ENCODE data around the gene LRRN4CL.
"Not testable (repeated sequence)": the region's sequence is repeated elsewhere in the genome, so short reads cannot be mapped to it uniquely, and the experiment has no call there.

Gene LRRN4CL

DNA sequence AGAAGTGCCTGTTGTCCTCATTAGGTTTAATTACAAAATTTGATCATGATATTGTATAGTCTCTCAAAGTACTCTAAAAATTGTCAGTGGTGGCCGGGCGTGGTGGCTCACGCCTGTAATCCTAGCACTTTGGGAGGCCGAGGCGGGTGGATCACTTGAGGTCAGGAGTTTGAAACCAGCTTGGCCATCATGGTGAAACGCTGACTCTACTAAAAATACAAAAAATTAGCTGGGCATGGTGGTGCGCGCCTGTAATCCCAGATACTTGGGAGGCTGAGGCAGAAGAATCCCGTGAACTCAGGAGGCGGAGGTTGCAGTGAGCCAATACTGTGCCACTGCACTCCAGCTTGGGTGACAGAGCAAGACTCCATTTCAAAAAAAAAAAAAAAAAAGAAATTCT is 13.9 kb downstream of the LRRN4CL start:
- DNase-seq, result not testable (repeated sequence)

DNA sequence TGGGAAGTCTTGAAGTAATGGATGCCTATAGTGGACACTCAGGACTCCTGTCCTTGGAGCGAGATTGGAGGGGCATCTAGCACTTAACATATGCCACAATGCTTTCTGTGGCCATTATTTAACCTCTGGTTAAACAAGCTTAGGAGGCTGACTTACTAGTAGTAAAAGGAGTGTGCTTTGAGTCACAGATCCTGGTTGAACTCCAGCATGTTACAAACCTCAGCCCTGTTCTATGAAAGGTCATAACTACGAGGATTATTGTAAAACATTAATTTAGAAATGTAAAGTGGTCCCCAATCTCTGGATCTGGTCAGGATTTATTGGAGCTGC is 16.2 kb downstream of the LRRN4CL start:
- no peak for DNase-seq

DNA sequence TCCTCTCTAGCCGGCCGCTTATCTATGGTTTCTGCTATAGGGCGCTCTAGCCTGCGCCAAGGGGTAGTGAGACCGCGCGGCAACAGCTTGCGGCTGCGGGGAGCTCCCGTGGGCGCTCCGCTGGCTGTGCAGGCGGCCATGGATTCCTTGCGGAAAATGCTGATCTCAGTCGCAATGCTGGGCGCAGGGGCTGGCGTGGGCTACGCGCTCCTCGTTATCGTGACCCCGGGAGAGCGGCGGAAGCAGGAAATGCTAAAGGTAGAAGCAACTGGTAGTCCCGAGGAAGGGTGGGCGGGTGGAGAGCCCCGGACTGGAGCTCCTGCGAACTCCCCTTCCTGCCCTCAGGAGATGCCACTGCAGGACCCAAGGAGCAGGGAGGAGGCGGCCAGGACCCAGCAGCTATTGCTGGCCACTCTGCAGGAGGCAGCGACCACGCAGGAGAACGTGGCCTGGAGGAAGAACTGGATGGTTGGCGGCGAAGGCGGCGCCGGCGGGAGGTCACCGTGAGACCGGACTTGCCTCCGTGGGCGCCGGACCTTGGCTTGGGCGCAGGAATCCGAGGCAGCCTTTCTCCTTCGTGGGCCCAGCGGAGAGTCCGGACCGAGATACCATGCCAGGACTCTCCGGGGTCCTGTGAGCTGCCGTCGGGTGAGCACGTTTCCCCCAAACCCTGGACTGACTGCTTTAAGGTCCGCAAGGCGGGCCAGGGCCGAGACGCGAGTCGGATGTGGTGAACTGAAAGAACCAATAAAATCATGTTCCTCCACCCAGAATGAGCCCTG is 17.5 kb downstream of the LRRN4CL start, which contains the start of the genes LBHD1 and UQCC3:
LBHD1 (minus strand) TSS at position 660 of the 782 bp plus-strand sequence. CDS start 2,236 bp downstream, outside the sequence.
UQCC3 (plus strand) TSS at position 66 of the 782 bp plus-strand sequence; CDS start at position 139, 73 bp downstream.
- peak; percentile 85 for DNase-seq

DNA sequence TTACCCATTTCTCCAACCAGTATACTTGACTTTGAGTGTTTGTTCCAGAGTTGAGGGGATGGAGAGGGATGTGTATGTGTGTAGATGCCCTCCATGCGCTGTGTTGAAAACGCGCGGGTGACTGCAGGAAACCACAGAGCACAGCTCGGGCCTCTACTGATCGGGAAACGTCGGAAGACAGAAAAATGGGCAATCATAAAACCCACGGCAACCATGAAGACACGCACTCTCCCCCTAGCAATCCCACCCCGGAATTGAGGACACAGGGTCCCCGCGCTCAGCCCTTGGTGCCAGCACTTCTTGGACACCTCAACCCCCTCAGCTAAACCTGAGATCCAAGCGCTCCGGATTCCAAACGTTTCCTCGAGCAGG is 18.1 kb downstream of the LRRN4CL start:
- peak; percentile 85 for DNase-seq

GRCh38 chr11:62669420-62670161 is 19.7 kb downstream of the LRRN4CL start:
- DNase-seq, result no peak

GRCh38 chr11:62667460-62667859 is 21.9 kb downstream of the LRRN4CL start:
- DNase-seq, result no peak

- DNase-seq, result no peak
Observed at GRCh38 chr11:62666259-62666926, 22.9 kb downstream of the LRRN4CL start.

GRCh38 chr11:62665599-62666258 is 23.6 kb downstream of the LRRN4CL start:
- peak; percentile 75 for DNase-seq

- peak; percentile 86 for DNase-seq
Observed at GRCh38 chr11:62665075-62665598, 24.2 kb downstream of the LRRN4CL start, which contains the start of the genes C11orf98 and CSKMT. TSS of gene C11orf98 (minus strand) at chr11:62665210. CDS start at chr11:62665169, 41 bp downstream. TSS of gene CSKMT (plus strand) at chr11:62665312. CDS start at chr11:62665880, 568 bp downstream.

GRCh38 chr11:62664405-62665074 is 24.8 kb downstream of the LRRN4CL start:
- peak; percentile 74 for DNase-seq

DNA sequence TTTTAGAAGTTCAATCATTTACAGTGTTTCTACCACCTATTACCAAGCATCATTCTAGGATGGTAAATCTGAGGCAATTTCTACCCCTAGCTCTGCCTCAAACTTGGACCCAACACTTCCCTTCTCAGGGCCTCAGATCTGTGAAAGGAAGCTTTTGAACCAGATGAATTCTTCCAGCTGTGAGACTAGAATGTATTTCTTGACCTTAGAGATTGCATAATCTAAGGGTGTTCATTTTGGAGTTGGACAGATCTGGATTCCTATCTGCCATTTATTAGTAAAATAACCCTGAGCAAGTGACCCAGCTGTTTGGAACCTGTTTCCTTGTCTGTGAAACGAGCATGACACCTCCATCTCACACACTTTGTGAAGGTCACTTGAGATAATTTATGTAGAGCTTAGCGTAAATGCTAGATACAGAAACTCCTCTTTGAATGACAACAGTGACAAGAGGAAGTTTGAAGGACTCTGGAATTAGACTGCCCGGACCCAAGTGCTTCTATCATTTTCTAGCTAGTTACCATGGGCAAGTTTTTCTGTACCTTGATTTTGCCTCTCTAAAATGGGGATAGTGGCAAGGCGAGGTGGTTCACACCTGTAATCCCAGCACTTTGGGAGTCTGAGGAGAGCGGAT is 32.4 kb downstream of the LRRN4CL start:
- DNase-seq, result no peak

DNA sequence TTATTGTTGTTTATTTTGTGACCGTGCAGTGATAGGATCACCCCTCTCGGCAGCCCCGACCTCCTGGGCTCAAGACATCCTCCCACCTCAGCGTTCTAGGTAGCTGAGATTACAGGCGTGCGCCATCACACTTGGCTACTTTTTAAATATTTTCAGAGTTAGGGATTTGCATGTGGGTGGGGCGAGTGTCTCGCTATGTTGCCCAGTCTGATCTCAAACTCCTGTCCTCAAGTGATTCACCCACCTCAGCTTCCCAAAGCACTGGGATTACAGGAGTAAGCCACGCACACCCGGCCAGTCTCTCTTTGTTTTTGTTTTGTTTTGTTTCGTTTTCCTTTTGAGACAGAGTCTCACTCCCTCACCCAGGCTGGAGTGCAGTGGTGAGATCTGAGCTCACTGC is 35.0 kb downstream of the LRRN4CL start:
- no peak for DNase-seq

GRCh38 chr11:62652161-62653006 is 36.9 kb downstream of the LRRN4CL start:
- DNase-seq, result no peak

DNA sequence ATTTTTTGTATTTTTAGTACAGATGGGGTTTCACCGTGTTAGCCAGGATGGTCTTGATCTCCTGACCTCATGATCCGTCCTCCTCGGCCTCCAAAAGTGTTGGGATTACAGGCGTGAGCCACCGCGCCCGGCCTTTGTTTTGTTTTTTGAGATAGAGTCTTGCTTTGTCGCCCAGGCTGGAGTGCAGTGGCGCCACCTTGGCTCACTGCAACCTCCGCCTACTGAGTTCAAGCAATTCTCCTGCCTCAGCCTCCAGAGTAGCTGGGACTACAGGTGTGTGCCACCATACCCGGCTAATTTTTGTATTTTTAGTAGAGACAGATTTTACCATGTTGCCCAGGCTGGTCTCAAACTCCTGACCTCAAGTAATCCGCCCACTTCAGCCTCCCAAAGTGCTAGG is 39.0 kb downstream of the LRRN4CL start:
- not testable (repeated sequence) for DNase-seq

GRCh38 chr11:62649486-62649885 is 39.8 kb downstream of the LRRN4CL start:
- no peak for DNase-seq

- DNase-seq, result no peak
Observed at GRCh38 chr11:62648967-62649364, 40.4 kb downstream of the LRRN4CL start.

- DNase-seq, result no peak
Observed at GRCh38 chr11:62648185-62648966, 41.0 kb downstream of the LRRN4CL start.

GRCh38 chr11:62647609-62648005 is 41.7 kb downstream of the LRRN4CL start:
- DNase-seq, result no peak

DNA sequence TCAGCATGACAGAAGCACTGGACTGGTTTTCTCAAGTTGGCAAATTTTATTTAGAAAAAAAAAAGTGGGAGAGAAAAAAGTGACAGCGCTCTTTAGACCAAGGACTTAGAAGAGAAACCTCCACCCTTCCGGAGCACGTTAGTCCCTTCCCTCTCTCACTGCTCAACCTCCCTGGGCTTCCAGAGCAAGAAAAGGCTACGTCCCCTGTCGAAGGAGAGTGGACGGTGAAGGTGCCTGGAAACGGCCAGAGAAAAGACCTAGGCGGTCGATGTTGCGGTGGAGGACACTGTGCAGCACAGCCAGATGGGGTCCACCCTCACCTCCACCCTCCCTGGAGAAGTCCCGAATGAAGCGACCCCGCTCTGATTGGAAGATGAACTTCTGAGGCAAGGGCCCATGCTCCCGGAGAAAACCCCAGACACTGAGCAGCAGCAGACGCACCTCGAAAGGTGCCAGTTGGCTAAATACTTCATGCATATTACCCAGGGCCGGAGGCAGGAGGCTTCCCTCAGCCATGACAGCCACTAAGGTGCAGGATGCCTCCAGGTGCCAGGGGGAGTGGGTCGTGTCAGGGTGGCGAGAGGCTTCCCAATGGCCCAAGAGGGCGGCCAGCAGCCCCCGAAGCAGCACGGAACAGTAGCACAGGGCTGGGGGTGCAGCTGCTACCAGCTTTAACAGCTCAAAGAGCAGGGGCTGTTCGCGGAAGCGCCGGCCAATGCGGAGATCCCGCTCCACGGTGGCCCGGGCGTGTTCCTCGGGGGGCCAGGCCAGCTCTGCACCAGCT is 42.3 kb downstream of the LRRN4CL start:
- no peak for DNase-seq
